Pulmonary artery endothelial cell (primary cell): Measurements from ENCODE around the gene ACO1. TPM values are rescaled to one million over a fixed set of nuclear protein-coding genes. Genes with fewer than 3 reads are reported as not detected.

Experiments
- DNase-seq: peaks from one replicate; pipeline ENCODE4 v3.0.0-alpha.2; 2011; ENCODE audit warnings: low read depth, low spot score
- total RNA-seq: library from RNA; depleted of rRNA; stranded (reverse); fragments of >200 nt; gene quantifications from 2 replicates; pipeline ENCODE4 v1.2.3, GENCODE V29; 2014

The ACO1 gene
- total RNA-seq, 1 donor from 2014 or later = 49.1 TPM

DNA sequence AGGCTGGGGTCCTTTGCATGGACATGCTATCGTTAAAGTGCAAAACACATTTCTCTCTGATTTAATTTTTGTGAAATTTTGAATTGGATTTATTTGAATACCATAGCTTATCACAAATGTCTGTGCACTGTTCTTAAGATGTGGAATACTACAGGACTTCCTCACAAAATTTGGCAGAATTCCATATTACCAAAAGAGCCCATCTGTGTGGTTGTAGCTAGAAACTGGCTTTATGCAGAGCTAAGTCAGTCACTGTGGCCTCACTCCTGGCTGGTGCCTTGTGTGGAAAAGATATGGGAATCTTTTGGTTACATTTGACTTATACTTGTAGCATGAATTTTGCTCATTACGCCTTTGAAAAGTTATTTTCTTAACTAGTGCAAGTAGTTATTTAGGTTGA, 35.5 kb downstream of the ACO1 start:
- DNase-seq = no peak

DNA sequence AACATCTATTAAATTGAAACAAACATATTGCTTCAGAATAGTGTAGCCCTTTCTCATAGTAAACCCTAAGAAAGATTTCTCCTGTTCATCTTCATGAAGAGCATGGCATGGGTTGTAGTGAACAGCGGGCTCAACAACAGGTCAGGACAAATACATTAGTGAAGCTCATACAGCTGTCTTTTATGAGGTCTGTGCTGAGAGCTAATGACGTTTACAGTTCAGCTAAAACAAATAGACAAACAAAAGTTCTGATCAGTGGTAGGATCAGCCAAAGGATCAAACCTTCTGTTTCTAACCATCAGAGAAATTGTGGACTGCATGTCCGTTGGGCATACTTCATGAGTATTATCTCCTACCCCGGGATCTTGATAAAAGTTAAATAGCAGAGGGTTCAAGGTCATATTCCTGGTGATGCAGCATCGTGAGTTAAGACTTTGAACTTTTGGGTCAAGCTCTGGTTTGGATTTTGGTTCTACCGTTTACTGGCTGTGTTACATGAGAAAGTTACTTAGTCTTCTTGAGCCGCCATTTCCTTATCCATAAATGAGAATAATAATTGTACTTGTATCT, 37.9 kb downstream of the ACO1 start:
- no peak for DNase-seq

DNA sequence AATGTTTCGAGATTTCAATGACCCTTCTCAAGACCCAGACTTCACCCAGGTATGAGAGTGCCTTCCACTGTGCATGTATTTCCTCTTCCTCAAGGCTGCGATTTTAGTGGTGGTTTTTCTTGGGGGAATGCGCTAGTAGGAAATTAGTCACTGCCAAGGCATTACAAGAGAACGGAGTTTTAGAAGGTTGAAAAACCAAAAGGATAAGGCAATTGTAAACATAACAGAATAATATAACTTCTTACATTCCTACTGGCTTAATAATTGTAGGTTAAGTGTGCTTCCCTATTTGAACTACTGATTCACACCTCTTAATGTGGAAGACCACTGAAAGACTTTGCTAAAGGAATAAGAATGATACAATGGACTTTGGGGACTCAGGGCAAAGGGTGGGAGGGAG, 38.9 kb downstream of the ACO1 start:
- DNase-seq = peak; percentile 35

DNA sequence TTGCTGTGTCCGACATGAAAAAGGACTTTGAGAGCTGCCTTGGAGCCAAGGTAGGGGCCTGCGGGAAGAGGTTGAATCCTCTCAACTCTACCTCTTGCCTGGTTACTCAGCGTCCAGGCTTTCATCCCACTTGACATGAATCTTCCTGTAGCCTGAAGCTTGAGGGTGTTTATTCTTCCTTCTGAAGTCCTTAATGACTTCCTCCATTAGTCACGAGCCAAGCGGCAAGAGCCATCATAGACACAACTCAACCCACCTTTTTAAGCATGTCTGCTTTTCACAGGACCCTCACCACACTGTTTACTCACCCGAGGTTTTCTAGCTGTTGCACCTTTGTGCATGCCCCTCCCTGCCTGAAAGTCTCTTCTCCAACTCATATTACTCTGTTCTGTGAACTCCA, 40.2 kb downstream of the ACO1 start:
- DNase-seq = no peak

DNA sequence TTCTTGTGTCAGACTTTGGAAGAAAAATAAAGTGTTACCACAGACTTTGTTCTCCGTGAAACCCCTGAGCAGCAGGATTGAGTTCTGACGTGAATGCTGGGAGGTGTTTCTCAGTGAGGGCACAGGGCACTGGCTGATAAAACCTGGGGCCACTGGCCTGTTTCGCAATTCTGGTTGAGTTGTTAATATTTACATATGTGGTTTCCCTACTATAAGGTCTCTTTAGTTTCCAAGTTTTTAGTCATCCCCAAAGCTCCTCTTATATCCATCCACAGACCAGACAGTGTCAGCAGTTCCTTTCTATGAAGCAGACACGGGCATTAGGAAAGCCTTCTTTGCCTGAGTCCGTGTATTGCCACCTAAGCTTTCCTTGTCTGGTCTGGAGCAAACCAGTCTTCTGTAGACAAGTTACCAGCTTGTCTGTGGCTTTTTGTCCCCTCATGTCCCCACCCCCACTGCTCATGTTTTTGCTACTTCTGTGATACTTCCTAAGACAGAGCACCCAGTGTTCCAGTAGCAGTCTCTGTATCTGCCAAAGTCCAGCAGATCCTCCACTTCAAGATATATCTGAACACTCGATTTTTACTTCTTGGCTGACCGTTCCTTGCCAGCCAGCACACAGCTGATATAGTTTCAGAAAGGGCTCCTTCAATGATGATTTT, 42.0 kb downstream of the ACO1 start:
- DNase-seq = no peak

DNA sequence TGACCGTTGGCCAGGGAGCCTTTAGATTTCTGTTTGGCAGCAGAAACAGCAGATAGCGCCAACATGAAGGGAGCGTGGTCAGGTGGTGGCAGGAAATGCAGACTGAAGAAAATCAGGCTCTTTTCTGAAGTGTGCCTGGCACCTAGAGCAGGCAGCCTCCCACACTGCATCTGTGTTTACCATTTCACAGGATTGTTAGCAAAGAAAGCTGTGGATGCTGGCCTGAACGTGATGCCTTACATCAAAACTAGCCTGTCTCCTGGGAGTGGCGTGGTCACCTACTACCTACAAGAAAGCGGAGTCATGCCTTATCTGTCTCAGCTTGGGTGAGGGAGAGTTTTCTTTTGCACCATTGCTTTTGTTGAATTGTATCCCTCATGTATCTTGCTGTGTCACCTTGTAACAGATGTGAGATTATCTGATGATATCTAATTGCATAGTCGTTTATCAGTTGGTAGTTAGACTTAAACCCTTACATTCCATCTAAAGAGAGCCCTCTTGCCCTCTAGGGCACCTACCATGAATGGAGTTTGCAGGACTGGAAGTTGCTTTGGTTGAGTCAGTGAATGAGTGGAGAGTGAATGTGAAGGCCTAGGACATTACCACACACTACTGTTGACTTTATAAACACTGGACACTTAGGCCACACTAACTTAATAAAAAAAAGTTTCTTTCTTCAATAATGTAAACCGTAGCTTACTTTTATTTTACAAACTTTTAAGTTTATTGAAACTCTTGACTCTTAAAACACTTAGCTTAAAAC, 42.8 kb downstream of the ACO1 start:
- DNase-seq = no peak

DNA sequence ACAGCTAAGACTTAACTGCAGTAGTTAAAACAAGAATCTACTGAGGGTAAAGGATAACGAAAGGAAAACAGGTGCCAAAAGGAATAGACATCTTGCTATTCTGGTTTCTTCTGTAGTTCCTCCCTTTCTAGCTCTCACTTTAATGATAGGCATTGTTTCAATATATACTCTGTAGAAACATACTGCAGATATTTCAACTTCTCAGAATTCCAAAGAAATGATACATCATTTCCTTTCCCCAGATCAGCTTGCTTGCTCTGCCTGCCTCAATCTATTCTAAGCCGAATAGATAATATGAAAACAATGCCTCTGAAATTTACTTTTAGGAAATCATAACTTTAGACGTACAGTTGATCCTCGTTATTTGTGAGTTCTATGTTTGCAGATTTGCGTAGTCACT, 46.3 kb downstream of the ACO1 start:
- DNase-seq = peak; percentile 24

DNA sequence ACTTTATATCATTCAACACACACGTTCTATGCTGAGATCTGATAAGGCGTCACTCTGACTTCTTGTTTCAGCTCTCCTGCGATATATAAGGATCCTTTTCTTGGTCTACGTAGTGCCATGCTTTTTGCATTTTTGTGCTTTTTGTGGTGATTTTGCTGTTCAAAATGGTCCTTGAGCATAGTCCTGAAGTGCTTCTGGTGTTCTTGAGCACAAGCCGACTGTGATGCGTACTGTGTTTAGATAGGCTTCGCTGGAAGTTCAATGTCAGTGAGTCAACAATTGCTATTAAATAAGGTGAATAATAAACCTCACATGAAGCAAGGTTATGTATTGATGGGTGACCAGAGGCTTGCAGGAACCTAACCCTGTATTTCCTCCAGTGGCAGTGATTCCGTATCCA, 46.8 kb downstream of the ACO1 start:
- no peak for DNase-seq

DNA sequence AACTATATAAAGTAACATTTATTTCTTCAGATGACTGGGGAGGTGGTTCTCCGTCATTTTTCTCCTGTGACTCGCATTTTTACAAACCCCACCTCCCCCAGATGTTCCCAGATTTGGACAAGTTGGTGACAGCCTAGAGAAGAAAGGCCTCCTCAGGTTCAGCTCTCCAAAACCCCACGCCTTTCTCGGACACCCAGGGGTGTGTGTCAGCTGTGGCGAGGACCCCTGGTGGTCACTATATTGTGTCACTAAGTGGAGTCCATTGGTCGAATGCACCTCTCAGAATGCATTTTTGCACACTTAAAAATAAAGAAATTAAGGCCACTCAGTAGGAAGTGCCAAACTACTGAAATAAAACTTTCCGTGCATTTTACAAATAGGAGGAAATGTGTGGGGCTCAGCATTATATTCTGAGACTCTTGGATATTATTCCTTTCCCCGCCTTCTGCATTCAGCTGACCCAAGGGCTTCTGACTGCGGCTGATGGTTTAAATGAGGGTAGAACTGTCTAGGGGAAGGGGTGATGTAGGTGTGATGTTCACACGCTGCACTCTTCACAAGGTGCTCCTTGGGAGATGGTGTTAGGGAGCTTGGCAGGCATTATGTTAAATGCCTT, 47.6 kb downstream of the ACO1 start:
- DNase-seq = peak; percentile 22

DNA sequence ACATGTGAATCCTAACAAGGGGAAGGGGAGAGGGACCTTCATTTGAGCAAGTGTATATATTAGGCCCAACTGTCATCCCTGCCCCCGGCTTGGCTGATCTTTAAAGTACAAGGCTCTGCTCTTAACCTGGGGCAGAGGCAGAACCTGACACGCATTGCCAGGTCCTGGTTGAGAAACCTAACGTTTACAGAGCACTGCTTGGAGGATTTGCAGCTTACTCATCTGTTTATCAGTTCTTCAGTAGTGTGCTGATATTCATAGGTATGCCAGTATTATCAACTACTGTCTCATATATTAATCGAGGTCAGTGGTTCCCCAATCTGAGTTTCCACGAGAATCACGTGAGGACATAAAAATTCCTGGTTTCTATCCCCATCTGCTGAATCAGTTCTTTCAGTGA, 50.4 kb downstream of the ACO1 start:
- no peak for DNase-seq

DNA sequence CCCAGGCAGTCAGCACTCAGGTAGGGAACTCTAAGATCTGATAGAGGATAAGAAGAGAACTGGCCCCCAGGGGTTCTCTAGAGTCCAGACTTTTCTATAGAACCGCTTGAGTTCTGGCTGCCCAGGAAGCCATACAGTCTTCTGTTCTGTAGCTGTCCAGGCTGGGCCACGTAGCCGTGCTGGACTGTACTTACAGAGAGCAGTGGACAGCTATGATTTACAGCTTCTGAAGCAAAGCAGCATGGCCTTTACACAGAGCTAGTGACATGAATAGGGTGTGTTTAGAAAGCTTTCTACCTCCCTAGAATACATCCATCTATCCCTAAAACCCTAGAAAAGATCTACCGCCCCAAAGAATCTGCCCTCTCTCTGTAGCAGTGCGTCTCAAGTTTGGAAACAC, 57.2 kb downstream of the ACO1 start:
- no peak for DNase-seq

DNA sequence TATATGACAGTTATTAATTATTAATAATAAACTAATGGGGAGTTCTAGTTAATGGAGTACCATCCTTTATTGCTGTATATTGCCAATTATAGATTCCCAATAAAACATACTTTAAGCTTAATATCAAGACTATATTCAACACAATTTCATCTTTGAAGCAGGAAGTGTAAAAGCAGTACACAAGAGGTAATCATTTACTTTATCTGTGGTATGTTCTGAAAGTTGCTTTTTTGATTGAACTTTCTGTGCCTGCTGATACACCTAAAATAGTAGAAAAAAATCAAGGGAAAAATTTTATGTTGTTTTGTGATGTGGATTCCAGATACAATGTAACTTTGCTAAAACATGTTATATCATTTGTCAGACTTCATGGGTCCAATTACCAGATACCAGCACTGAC, 58.0 kb downstream of the ACO1 start:
- DNase-seq = no peak

DNA sequence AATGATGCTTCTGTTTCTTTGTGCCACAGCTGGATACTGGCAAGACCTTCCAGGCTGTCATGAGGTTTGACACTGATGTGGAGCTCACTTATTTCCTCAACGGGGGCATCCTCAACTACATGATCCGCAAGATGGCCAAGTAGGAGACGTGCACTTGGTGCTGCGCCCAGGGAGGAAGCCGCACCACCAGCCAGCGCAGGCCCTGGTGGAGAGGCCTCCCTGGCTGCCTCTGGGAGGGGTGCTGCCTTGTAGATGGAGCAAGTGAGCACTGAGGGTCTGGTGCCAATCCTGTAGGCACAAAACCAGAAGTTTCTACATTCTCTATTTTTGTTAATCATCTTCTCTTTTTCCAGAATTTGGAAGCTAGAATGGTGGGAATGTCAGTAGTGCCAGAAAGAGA, 65.5 kb downstream of the ACO1 start:
- no peak for DNase-seq

DNA sequence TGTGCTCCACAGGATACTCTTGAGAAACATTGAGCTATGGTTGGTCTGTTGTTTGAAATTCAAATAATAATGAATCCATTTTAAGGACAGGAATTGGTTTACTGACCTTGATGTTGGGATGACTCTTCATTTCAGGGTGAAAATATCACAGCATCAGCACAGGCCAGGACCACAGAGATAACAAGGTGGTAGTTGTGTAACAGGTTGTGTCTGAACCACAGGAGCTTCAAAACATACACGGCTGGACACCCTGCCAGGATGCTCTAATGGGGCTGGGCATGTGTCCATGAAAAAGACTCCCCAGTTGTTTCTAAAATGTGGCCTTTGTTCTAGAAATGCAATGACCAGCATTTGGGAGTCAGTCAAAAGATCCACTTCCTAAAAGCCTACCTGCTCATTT, 69.8 kb downstream of the ACO1 start:
- no peak for DNase-seq

DNA sequence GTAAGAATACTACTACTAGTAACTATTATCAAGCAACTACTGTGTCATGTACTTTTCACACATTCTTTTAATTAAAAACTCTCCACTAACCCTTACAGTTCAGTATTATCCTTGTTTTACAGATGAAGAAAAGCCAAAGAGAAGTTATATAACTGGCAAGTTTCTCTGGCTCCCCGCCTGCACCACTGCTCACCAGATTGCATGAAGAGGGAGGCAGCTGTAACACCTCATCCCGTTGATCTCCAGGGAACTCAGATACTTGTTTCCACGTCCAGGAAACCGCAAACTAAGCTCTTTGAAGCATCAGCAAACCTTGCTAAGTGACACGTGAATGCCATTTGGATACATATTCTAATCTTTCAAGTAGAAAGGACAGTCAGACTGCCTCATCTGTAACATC, 71.3 kb downstream of the ACO1 start:
- no peak for DNase-seq

DNA sequence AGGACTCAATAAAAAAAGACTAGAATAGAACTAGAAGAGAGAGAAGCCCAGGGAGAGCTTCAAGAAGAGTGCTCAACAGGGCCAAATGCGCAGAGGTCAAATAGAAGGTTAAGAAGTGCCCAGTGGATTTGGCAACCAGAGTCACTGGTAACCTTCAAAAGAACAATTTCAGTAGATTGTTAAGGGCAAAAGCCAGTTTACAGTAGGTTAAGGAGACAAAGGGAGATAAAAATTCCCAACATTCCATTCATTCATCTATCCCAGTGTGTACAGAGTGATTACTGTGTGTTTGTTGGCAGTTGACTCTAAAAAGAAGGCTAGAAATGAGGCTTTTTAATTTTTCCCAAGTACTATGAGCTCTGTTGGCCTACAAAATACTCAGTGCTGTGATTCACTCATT, 72.1 kb downstream of the ACO1 start:
- no peak for DNase-seq

DNA sequence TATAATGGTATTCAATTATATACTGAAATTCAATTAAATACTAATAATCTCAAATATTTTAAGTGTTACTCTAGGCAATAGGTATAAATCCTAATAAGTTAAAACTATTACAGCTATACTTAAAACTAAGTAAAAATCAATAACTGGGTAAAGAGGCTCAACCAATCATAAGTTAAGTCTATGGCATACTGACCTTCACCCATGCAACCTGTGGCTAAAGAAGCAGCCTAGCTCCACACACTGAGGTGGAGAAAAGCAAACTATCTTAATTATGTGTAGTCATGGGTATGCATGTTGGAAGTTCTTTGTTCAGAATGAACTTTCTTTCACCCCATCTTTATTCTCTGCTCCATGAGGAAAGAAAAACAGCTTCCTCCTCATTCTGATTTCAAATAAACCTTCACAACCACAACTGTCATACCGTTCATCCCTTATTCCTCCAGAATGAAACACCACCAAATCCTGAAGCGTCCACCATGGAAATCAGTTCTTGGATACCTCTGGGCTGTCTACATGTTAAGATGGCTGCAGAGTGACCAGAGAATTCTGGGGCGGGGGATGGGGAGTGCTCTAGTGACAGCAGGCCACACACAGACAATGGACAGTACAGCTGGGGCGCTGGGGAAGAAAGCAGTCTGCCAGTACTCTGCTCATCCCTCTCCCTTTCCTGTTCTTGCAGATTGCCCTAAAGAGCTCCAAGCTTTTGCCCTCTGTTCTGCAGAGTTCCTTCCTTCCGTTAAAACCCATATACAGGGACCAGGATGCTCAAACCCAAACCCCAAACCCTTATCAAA, 79.3 kb downstream of the ACO1 start:
- DNase-seq = no peak

DNA sequence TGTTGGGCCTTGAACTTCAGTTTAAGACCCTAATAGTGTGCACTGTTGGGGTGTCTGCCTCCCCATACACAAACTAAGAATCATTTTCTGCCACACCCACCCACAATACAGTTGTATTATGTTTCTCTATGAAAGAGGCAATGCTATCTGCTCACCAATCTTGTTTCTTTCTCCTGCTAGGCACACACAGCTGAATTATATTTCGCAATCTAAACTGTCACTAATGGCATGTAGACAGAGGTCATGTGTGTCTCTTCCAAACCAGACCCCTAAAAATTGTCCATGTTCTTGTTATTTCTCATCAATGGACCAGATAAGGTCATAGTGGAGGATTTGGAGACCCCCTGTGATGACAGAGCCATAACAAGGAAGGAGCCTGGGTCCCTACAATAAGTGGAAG, 84.3 kb downstream of the ACO1 start:
- DNase-seq = no peak

DNA sequence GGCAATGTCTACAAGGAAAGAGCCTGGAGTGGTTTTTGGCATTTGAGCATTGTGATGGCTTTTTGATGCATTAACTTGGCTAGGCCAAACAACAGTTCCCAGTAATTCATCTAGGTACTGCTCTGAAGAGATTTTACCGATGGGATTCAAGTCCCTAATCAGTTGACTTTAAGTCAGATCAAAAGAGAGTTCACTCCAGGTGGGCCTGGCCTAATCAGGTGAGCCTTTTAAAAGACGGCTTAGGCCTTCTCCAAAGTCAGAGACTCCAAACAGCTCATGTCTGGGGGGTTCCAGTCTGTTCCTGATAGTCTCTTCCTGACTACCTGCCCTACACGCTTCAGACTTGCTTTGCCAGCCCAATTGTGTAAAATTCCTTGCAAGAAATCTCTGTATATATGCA, 87.9 kb downstream of the ACO1 start:
- no peak for DNase-seq

DNA sequence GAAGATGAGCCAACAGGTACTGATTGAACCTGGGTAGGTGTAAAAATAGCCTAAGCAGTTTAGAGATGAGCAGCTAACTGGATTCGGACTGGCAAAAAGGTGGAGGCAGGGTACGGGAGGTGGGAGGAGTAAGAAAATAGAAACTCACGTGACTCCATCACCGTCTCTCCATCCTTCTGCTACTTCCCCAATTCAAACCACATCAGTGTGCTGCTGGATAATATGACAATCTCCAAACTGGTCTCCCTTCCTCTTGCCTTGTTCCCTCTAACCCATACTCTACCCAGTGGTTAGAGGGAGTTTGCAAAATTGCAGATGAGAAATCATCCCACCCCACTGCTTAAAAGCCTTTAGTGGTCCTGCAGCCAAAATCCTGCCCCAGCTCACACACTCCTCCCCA, 98.9 kb downstream of the ACO1 start:
- DNase-seq = no peak

DNA sequence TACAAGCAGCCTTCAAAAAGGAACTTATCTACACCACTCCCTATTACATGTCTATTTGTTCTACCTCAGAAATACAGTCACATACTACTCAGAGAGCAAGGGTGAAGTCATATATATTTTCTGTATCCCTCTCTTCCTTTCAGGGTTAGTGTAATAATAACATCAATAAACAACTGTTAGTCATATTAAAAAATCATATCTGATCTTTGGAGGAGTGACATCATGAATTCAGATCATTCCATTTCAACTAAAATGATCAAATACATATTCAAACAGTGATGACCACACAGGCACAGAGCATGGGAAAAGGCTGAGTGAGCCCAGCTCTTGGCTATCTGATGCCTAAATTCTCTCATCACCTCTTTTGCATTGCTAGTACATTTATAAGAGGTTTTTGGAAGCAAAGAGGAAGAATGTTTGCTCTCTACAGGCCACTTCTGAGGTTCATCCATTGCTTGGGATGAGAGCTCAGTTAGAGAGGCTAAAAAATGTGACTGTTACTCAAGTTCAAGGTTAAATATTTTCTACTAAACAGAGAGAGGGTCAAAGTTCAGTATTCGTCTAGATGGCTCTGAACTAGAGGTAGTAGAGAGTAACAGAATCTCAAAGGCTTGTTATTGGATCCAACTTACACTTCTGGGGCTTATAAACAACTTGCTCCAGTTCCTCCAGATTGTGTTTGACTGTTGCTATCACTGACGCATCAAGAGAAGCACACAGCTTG, 102.6 kb downstream of the ACO1 start:
- no peak for DNase-seq
